ENCODE measurements around the gene MED13L.
"Not testable (repeated sequence)": the region's sequence is repeated elsewhere in the genome, so short reads cannot be mapped to it uniquely, and the experiment has no call there.

GRCh38 chr12:116283881-116284280, 6.4 kb upstream of the MED13L start:
- TF ChIP-seq CTCF (IDR thresholded peaks at IDR 0.05; ENCODE audit: borderline replicate concordance, extremely low read depth, low read length, poor library complexity, severe bottlenecking); EZH2 (IDR thresholded peaks at IDR 0.05; ENCODE audit: borderline replicate concordance, low read depth, low read length, severe bottlenecking): not testable (repeated sequence)

Data from DND-41 (cell line).